Neural progenitor cell (in vitro differentiated cells): ENCODE measurements around the gene GTF3A. TPM values are rescaled to one million over a fixed set of nuclear protein-coding genes. Genes with fewer than 3 reads are reported as not detected.
"Not testable (repeated sequence)": the region's sequence is repeated elsewhere in the genome, so short reads cannot be mapped to it uniquely, and the experiment has no call there.

Source experiments
- DNase-seq: peaks from one replicate; pipeline ENCODE4 v3.0.0-alpha.2; 2016; ENCODE audit warnings: low spot score
- H2AFZ ChIP-seq: fragments of 200-600 bp; sonication (generic); replicated peaks from 2 replicates; pipeline ENCODE4 v1.6.1; 2016; ENCODE audit warnings: antibody characterized with exemption
- H3F3A ChIP-seq: fragments of 200-600 bp; sonication (generic); 2 replicates; pipeline ENCODE4 v1.6.1; 2016; ENCODE audit warnings: antibody characterized with exemption, low read depth
- H3K27ac ChIP-seq: fragments of 200-600 bp; sonication (generic); 2 replicates; pipeline ENCODE4 v1.5.1; 2016; ENCODE audit warnings: mild to moderate bottlenecking
- H3K27me3 ChIP-seq: fragments of 200-600 bp; sonication (generic); 2 replicates; pipeline ENCODE4 v1.6.1; 2016; ENCODE audit warnings: mild to moderate bottlenecking, moderate library complexity
- H3K36me3 ChIP-seq: fragments of 200-600 bp; sonication (generic); 2 replicates; pipeline ENCODE4 v1.5.1; 2016
- H3K4me1 ChIP-seq: fragments of 200-600 bp; sonication (generic); 2 replicates; pipeline ENCODE4 v1.6.1; 2016; ENCODE audit warnings: mixed run types
- H3K4me2 ChIP-seq: fragments of 200-600 bp; sonication (generic); 2 replicates; pipeline ENCODE4 v1.6.1; 2016
- H3K4me3 ChIP-seq: fragments of 200-600 bp; sonication (generic); 2 replicates; pipeline ENCODE4 v1.5.1; 2016
- H3K79me2 ChIP-seq: fragments of 200-600 bp; sonication (generic); 2 replicates; pipeline ENCODE4 v1.6.1; 2016; ENCODE audit warnings: low read depth
- H3K9ac ChIP-seq: fragments of 200-600 bp; sonication (generic); 2 replicates; pipeline ENCODE4 v1.6.1; 2016
- H3K9me3 ChIP-seq: fragments of 200-600 bp; sonication (generic); 2 replicates; pipeline ENCODE4 v1.5.1; 2016; ENCODE audit warnings: low read depth
- H4K20me1 ChIP-seq: fragments of 200-600 bp; sonication (generic); 2 replicates; pipeline ENCODE4 v1.6.1; 2016; ENCODE audit warnings: low read depth
- H3K27ac Mint-ChIP-seq: 3 replicates; pipeline ENCODE4 v1.8.0; 2021; ENCODE audit warnings: mixed read lengths
- H3K27me3 Mint-ChIP-seq: 2 replicates; pipeline ENCODE4 v1.8.0; 2022; ENCODE audit warnings: low read depth, mild to moderate bottlenecking, inconsistent platforms, moderate library complexity, mixed read lengths; ENCODE audit not compliant: insufficient read depth
- H3K36me3 Mint-ChIP-seq: 3 replicates; pipeline ENCODE4 v1.8.0; 2021; ENCODE audit warnings: mixed read lengths
- H3K4me1 Mint-ChIP-seq: 3 replicates; pipeline ENCODE4 v1.8.0; 2021; ENCODE audit warnings: mixed read lengths
- H3K4me3 Mint-ChIP-seq: 3 replicates; pipeline ENCODE4 v1.8.0; 2021; ENCODE audit warnings: mild to moderate bottlenecking, moderate library complexity, mixed read lengths
- H3K9me3 Mint-ChIP-seq: 3 replicates; pipeline ENCODE4 v1.8.0; 2020; ENCODE audit warnings: mixed read lengths
- EZH2 ChIP-seq: fragments of 200-600 bp; sonication (generic); IDR thresholded peaks from 2 replicates; pipeline ENCODE4 v1.6.1; 2017; ENCODE audit warnings: antibody characterized with exemption, mild to moderate bottlenecking, moderate library complexity
- EZH2phosphoT487 ChIP-seq: fragments of 200-600 bp; sonication (generic); IDR thresholded peaks from 2 replicates; pipeline ENCODE4 v1.6.1; 2017; ENCODE audit warnings: antibody characterized with exemption
- total RNA-seq: library from RNA; depleted of rRNA; stranded (reverse); fragments of >200 nt; gene quantifications from 2 replicates; pipeline ENCODE4 v1.2.3, GENCODE V29; 2015; ENCODE audit warnings: low replicate concordance
- TF ChIP-seq, protein P1 (sequence below): fragments of 200-600 bp; sonication (generic); IDR thresholded peaks from 2 replicates; pipeline ENCODE4 v1.5.1; 2017; ENCODE audit warnings: antibody characterized with exemption, mild to moderate bottlenecking

Gene GTF3A
- total RNA-seq, 1 donor from 2014 or later, result 126 TPM

- peaks cover 24% of the 10 kb centered on the region for H3K27me3 Mint-ChIP-seq
- no peaks in the 10 kb centered on the region for H3K36me3 ChIP-seq
Measured at GRCh38 chr13:27395007-27395510, 29.4 kb upstream of the GTF3A start.

DNA sequence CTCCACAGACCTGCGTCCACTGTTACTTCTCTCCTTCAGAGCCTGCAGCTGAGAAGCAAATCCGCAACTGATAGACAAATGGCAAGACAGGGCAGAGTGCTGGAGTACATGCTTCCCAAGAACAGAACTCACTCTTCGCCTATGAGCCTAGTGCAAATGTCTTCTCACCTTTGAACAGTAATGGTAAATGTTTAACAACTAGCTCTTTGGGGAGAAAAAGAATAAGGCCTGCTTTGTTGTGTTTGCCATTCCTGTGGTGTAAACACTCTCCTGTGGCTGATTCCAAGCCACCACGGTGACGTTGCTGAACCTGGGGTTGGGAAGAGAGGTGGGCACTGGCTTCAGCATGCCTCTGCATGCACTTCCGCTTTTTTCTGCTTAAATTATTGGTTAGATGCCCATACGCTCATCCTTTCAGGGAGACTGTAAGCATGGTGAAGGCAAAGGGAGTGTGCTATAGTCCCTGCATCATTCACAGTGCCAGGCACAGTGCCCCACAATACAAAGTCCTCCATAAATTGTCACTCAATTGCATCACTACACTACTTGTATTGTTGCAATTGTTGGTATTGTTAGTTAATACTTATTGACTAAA lies 28.1 kb upstream of the GTF3A start:
- H3K27ac Mint-ChIP-seq, result no peak overlapping the region
- H3K4me1 Mint-ChIP-seq, result peaks cover 16% of the 10 kb centered on the region
- H3K36me3 Mint-ChIP-seq, result no peaks in the 10 kb centered on the region

More at GRCh38 chr13:27395007-27395510, 29.4 kb upstream of the GTF3A start:
- no peak overlapping the region for H3K9ac ChIP-seq
- peak; percentile 57 for DNase-seq
- no peaks in the 10 kb centered on the region for H3K9me3 ChIP-seq
- Mint-ChIP-seq H3K4me3 (peak overlapping the region; percentile 27), H3K27ac (peak overlapping the region; percentile 7), H3K36me3 (no peaks in the 10 kb centered on the region), H3K4me1 (peaks cover 21% of the 10 kb centered on the region), H3K9me3 (no peaks in the 10 kb centered on the region)
- H3K4me2 ChIP-seq, result peak overlapping the region; percentile 43
- peaks cover 3% of the 10 kb centered on the region for H4K20me1 ChIP-seq
- no peaks in the 10 kb centered on the region for H3K79me2 ChIP-seq
- H3K4me1 ChIP-seq, result peaks cover 10% of the 10 kb centered on the region
- H2AFZ ChIP-seq, result no peak overlapping the region
- TF ChIP-seq EZH2, result no peak
- TF ChIP-seq, protein P1, sequence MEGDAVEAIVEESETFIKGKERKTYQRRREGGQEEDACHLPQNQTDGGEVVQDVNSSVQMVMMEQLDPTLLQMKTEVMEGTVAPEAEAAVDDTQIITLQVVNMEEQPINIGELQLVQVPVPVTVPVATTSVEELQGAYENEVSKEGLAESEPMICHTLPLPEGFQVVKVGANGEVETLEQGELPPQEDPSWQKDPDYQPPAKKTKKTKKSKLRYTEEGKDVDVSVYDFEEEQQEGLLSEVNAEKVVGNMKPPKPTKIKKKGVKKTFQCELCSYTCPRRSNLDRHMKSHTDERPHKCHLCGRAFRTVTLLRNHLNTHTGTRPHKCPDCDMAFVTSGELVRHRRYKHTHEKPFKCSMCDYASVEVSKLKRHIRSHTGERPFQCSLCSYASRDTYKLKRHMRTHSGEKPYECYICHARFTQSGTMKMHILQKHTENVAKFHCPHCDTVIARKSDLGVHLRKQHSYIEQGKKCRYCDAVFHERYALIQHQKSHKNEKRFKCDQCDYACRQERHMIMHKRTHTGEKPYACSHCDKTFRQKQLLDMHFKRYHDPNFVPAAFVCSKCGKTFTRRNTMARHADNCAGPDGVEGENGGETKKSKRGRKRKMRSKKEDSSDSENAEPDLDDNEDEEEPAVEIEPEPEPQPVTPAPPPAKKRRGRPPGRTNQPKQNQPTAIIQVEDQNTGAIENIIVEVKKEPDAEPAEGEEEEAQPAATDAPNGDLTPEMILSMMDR, result no peak
- peak; percentile 32 for TF ChIP-seq EZH2phosphoT487
- no peaks in the 10 kb centered on the region for H3F3A ChIP-seq
- H3K4me3 ChIP-seq, result no peak overlapping the region
- H3K27ac ChIP-seq, result no peak overlapping the region
- H3K27me3 ChIP-seq, result peaks cover 6% of the 10 kb centered on the region

GRCh38 chr13:27398360-27398759 lies 26.1 kb upstream of the GTF3A start:
- H3K36me3 ChIP-seq, result no peaks in the 10 kb centered on the region

More for the DNA sequence above, 28.1 kb upstream of the GTF3A start:
- Histone ChIP-seq H3K4me3 (no peak overlapping the region), H3K4me1 (peaks cover 10% of the 10 kb centered on the region), H2AFZ (no peak overlapping the region), H3F3A (no peaks in the 10 kb centered on the region), H3K27ac (no peak overlapping the region), H4K20me1 (peaks cover 3% of the 10 kb centered on the region), H3K36me3 (no peaks in the 10 kb centered on the region), H3K27me3 (peaks cover 6% of the 10 kb centered on the region), H3K79me2 (no peaks in the 10 kb centered on the region), H3K4me2 (no peak overlapping the region), H3K9me3 (no peaks in the 10 kb centered on the region), H3K9ac (no peak overlapping the region)
- Mint-ChIP-seq H3K4me3 (no peak overlapping the region), H3K27me3 (peaks cover 20% of the 10 kb centered on the region), H3K9me3 (no peaks in the 10 kb centered on the region)
- TF ChIP-seq, protein P1, result no peak
- TF ChIP-seq EZH2 (no peak), EZH2phosphoT487 (no peak)
- no peak for DNase-seq

GRCh38 chr13:27400405-27400804 lies 24.0 kb upstream of the GTF3A start:
- not testable (repeated sequence) for H3K9me3 Mint-ChIP-seq, H3K4me3 ChIP-seq, H3K27ac Mint-ChIP-seq, H3K4me3 Mint-ChIP-seq, H3K4me1 ChIP-seq, H3K4me2 ChIP-seq, H3K36me3 Mint-ChIP-seq, H3K36me3 ChIP-seq, H3K79me2 ChIP-seq, H3K9ac ChIP-seq, DNase-seq, H3F3A ChIP-seq, H2AFZ ChIP-seq, H3K27ac ChIP-seq, H4K20me1 ChIP-seq, H3K9me3 ChIP-seq, H3K27me3 ChIP-seq
- H3K4me1 Mint-ChIP-seq, result peaks cover 21% of the 10 kb centered on the region
- H3K27me3 Mint-ChIP-seq, result peaks cover 18% of the 10 kb centered on the region

More at GRCh38 chr13:27398360-27398759, 26.1 kb upstream of the GTF3A start:
- Mint-ChIP-seq H3K9me3 (no peaks in the 10 kb centered on the region), H3K27ac (no peak overlapping the region), H3K27me3 (peaks cover 16% of the 10 kb centered on the region), H3K4me3 (no peak overlapping the region), H3K36me3 (no peaks in the 10 kb centered on the region), H3K4me1 (peaks cover 21% of the 10 kb centered on the region)
- Histone ChIP-seq H3K27me3 (peaks cover 6% of the 10 kb centered on the region), H3K4me2 (no peak overlapping the region), H3K9ac (no peak overlapping the region), H3K27ac (no peak overlapping the region), H3K79me2 (no peaks in the 10 kb centered on the region), H2AFZ (no peak overlapping the region), H4K20me1 (peaks cover 3% of the 10 kb centered on the region), H3F3A (no peaks in the 10 kb centered on the region), H3K4me3 (no peak overlapping the region), H3K4me1 (peaks cover 15% of the 10 kb centered on the region), H3K9me3 (no peaks in the 10 kb centered on the region)
- DNase-seq, result no peak
- no peak for TF ChIP-seq EZH2phosphoT487
- TF ChIP-seq, protein P1, result no peak
- TF ChIP-seq EZH2, result no peak
